Panc1 (cell line): ENCODE results near the gene METRN. TPM values are rescaled to one million over a fixed set of nuclear protein-coding genes. Genes with fewer than 3 reads are reported as not detected.

ENCODE experiments used
- ATAC-seq: fragments of 200-7000 bp; cut with Tn5 transposase; 2 replicates; pipeline ENCODE4 v1.9.1; 2020; ENCODE audit warnings: mild to moderate bottlenecking, moderate library complexity
- BruUV-seq: library from RNA; stranded (reverse); fragments of 400-500 nt; replicated peaks from 2 replicates; lab custom pipeline; 2021; lab: Mats Ljungman, UMichigan
- CTCF ChIA-PET: fragments of 300-600 bp; sonication (Branson Sonifier 250); formaldehyde crosslinking; loops from one replicate; lab custom pipeline; 2022; ENCODE audit warnings: antibody characterized with exemption; lab: Charles Lee
- POLR2A ChIA-PET: fragments of 300-600 bp; sonication (Branson Sonifier 250); formaldehyde crosslinking; loops from one replicate; lab custom pipeline; 2022; ENCODE audit warnings: antibody characterized with exemption; lab: Charles Lee
- DNase-seq: peaks from one replicate; pipeline ENCODE4 v3.0.0-alpha.2; 2010; ENCODE audit warnings: low read depth, low spot score
- H3K27ac ChIP-seq: 2 replicates; pipeline ENCODE4 v1.5.1; 2011; ENCODE audit warnings: mild to moderate bottlenecking, low read length, inconsistent platforms
- H3K27me3 ChIP-seq: fragments of 200-500 bp; sonication (Bioruptor generic); 2 replicates; pipeline ENCODE4 v1.6.0; 2014; ENCODE audit warnings: low read length, inconsistent platforms; ENCODE audit not compliant: control insufficient read depth, insufficient read depth
- H3K36me3 ChIP-seq: fragments of 200-500 bp; sonication (Bioruptor generic); 2 replicates; pipeline ENCODE4 v1.5.1; 2014; ENCODE audit warnings: inconsistent platforms, mild to moderate bottlenecking, low read length, moderate library complexity; ENCODE audit not compliant: control insufficient read depth, insufficient read depth
- H3K4me1 ChIP-seq: 2 replicates; pipeline ENCODE4 v1.5.1; 2011; ENCODE audit warnings: inconsistent platforms, mild to moderate bottlenecking, low read length, moderate library complexity; ENCODE audit not compliant: control insufficient read depth, insufficient read depth
- H3K4me3 ChIP-seq, 2 experiments: 2 replicates each; pipeline ENCODE4 v1.5.1; 2011 to 2012; ENCODE audit warnings: low read depth in 2 of 2, low read length in 2 of 2, mild to moderate bottlenecking in 2 of 2, inconsistent platforms in 1 of 2, moderate library complexity in 1 of 2
- H3K9me3 ChIP-seq: fragments of 200-500 bp; sonication (Bioruptor generic); 2 replicates; pipeline ENCODE4 v1.5.1; 2014; ENCODE audit warnings: low read depth, mild to moderate bottlenecking, inconsistent platforms, low read length, moderate library complexity; ENCODE audit not compliant: control insufficient read depth, insufficient read depth
- CTCF ChIP-seq: fragments of 450-650 bp; IDR thresholded peaks from 2 replicates; pipeline ENCODE4 v1.5.1; 2017; ENCODE audit warnings: mild to moderate bottlenecking
- POLR2AphosphoS5 ChIP-seq: IDR thresholded peaks from 2 replicates; pipeline ENCODE4 v1.6.1; 2012; ENCODE audit warnings: mild to moderate bottlenecking, low read depth, low read length, moderate library complexity
- REST ChIP-seq, 2 experiments: IDR thresholded peaks; 2 replicates each; pipeline ENCODE4 v1.6.1; 2011 to 2012; ENCODE audit warnings: low read depth in 2 of 2, control low read depth in 1 of 2, low read length in 1 of 2, mild to moderate bottlenecking in 1 of 2, moderate library complexity in 1 of 2; ENCODE audit not compliant: insufficient read depth in 1 of 2
- SIN3A ChIP-seq: IDR thresholded peaks from 2 replicates; pipeline ENCODE4 v1.6.1; 2012; ENCODE audit warnings: low read depth, mild to moderate bottlenecking, low read length, moderate library complexity, borderline replicate concordance; ENCODE audit not compliant: insufficient read depth
- TCF7L2 ChIP-seq: IDR thresholded peaks from 2 replicates; pipeline ENCODE4 v1.6.1; 2011; ENCODE audit warnings: mild to moderate bottlenecking, low read depth, low read length, inconsistent platforms
- in situ Hi-C: cut with HindIII; loops from 2 replicates; pipeline ENCODE4 v1.10.0; 2016; ENCODE audit warnings: low sequenced_read_pairs, low pct_unique_long_range_greater_than_20kb
- intact Hi-C: fragments of 100-400 bp; cut with micrococcal nuclease; formaldehyde crosslinking; loops from one replicate; pipeline ENCODE4 v1.10.0; 2022; ENCODE audit not compliant: unreplicated experiment
- total RNA-seq: library from RNA; stranded (reverse); gene quantifications from one replicate; pipeline ENCODE4 v1.2.1, GENCODE V29; 2021; ENCODE audit not compliant: unreplicated experiment

The METRN gene
- total RNA-seq, 1 experiment from 2014 or later: 407 TPM

GRCh38 chr16:678858-679813 lies 35.8 kb upstream of the METRN start:
- H3K4me3 ChIP-seq: peak overlapping the region; percentile 59 to 68
- ATAC-seq (peak; percentile 20), DNase-seq (no peak)
- TF ChIP-seq TCF7L2 (no peak), REST (IDR thresholded peaks at IDR 0.05; ENCODE audit: insufficient read depth in 1 of 2, low read depth in 2 of 2, low read length in 1 of 2) (no peak), CTCF (no peak), SIN3A (0 out of 2 replicates have a peak, but pooled peaks have one; percentile 19)
- no peaks in the 10 kb centered on the region for H3K27me3 ChIP-seq
- POLR2A ChIA-PET: no interaction called here
- in situ Hi-C loops (no loop called here), intact Hi-C loops (no loop called here)
- no TSS peak for BruUV-seq
- H3K9me3 ChIP-seq: no peaks in the 10 kb centered on the region
- CTCF ChIA-PET: no interaction called here
- peaks cover 5% of the 10 kb centered on the region; the same call in 1 of the 2 replicates for H3K36me3 ChIP-seq
- peaks cover 30% of the 10 kb centered on the region for H3K4me1 ChIP-seq
- H3K27ac ChIP-seq: peak overlapping the region; percentile 81

- Histone ChIP-seq H3K4me3 (peak within 1 kb of the TSS; percentile 66 to 71), H3K36me3 (peaks cover 5% of the 10 kb centered on the region; the same call in 1 of the 2 replicates), H3K4me1 (peaks cover 21% of the 10 kb centered on the region), H3K9me3 (no peaks in the 10 kb centered on the region), H3K27ac (peak within 1 kb of the TSS; percentile 87), H3K27me3 (no peaks in the 10 kb centered on the region)
- CTCF ChIA-PET: no interaction called here
- DNase-seq (no peak), ATAC-seq (peak; percentile 43)
- TF ChIP-seq CTCF: no peak
- no peak for TF ChIP-seq TCF7L2
- 0 out of 2 replicates have a peak, but pooled peaks have one; percentile 6 for TF ChIP-seq SIN3A
- TF ChIP-seq POLR2AphosphoS5: peak; percentile 53
- TF ChIP-seq REST (IDR thresholded peaks at IDR 0.05; ENCODE audit: insufficient read depth in 1 of 2, low read depth in 2 of 2, low read length in 1 of 2): no peak
- POLR2A ChIA-PET: no interaction called here
- intact Hi-C loops (loop anchor here (10.0 kb wide), 1 partner anchor 1095 kb away; the partner anchor contains the start of genes EME2, MRPS34 and NME3), in situ Hi-C loops (no loop called here)
- BruUV-seq: no TSS peak
Observed at GRCh38 chr16:679814-680624, 34.9 kb upstream of the METRN start, which contains the start of gene STUB1. Gene STUB1, plus strand, starts transcription at chr16:680410. Its CDS starts 116 bp downstream, at chr16:680526.
